ENCODE results near the gene DIP2C. TPM values are rescaled to one million over a fixed set of nuclear protein-coding genes. Genes with fewer than 3 reads are reported as not detected.

The DIP2C gene
- total RNA-seq, 2 donors from 2014 or later: 12.3 to 41.8 TPM

DNA sequence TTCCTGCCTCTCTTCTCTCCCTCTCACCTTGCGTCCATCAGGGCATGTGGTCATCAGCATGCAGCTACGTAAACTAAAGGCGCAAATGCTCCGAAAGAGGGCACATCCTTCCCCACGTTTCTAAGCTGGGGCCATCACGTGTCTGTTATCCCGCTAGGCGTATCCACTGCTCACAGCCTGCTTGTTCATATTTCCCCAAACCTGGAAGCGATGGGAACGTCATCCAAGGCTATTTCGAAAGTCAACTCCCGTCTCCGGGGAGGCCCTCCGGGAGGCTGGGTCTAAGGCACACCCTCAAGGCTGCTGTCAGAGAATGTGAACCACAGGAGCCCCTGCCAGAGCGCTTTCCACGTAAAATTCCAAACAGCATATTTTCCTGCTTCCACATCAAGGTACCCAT lies 199.2 kb downstream of the DIP2C start:
- H3K36me3 ChIP-seq: no peaks in the 10 kb centered on the region
- no peaks in the 10 kb centered on the region for H3K9me3 ChIP-seq
- DNase-seq (ENCODE audit: low spot score): no peak
- H3K4me1 ChIP-seq (replicated peaks): no peaks in the 10 kb centered on the region
- 68% methylated on average over 16 of the region's 16 CpGs for WGBS
- peak overlapping the region in 1 of 2 donors; percentile 46 for H3K27ac ChIP-seq
- intact Hi-C loops (cut with DNase I): loop anchor here (5.0 kb wide), 1 partner anchor 128 kb away; no protein-coding TSS in a partner anchor
- H3K4me3 ChIP-seq: no peak overlapping the region
- no peak for TF ChIP-seq POLR2AphosphoS5 (IDR thresholded peaks at IDR 0.05)
- no peak for TF ChIP-seq POLR2A (IDR thresholded peaks at IDR 0.05)
- TF ChIP-seq, protein P1, sequence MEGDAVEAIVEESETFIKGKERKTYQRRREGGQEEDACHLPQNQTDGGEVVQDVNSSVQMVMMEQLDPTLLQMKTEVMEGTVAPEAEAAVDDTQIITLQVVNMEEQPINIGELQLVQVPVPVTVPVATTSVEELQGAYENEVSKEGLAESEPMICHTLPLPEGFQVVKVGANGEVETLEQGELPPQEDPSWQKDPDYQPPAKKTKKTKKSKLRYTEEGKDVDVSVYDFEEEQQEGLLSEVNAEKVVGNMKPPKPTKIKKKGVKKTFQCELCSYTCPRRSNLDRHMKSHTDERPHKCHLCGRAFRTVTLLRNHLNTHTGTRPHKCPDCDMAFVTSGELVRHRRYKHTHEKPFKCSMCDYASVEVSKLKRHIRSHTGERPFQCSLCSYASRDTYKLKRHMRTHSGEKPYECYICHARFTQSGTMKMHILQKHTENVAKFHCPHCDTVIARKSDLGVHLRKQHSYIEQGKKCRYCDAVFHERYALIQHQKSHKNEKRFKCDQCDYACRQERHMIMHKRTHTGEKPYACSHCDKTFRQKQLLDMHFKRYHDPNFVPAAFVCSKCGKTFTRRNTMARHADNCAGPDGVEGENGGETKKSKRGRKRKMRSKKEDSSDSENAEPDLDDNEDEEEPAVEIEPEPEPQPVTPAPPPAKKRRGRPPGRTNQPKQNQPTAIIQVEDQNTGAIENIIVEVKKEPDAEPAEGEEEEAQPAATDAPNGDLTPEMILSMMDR (IDR thresholded peaks at IDR 0.05): no peak
- no peaks in the 10 kb centered on the region for H3K27me3 ChIP-seq (replicated peaks; ENCODE audit: insufficient read depth)

DNA sequence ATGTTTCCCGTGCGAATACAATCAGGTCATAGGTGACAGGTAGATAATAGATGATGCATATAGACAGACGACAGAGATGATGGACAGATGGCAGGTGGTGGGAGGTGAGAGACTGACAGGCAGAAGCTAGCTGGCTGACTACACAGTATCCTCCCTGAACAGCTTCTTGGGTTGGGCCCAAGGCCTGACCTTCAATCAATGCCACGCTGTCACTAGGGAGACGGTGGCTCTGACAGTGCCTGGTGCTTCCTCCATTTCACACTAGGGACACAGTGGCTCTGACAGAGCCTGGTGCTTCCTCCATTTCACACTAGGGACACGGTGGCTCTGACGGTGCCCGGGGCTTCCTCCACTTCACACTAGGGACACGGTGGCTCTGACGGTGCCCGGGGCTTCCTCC lies 200.1 kb downstream of the DIP2C start:
- no peak for DNase-seq (ENCODE audit: low spot score)
- intact Hi-C loops (cut with DNase I): no loop called here
- H3K9me3 ChIP-seq: no peaks in the 10 kb centered on the region
- no peak overlapping the region for H3K27ac ChIP-seq
- H3K27me3 ChIP-seq (replicated peaks; ENCODE audit: insufficient read depth): no peaks in the 10 kb centered on the region
- no peaks in the 10 kb centered on the region for H3K4me1 ChIP-seq (replicated peaks)
- TF ChIP-seq, protein P1 (IDR thresholded peaks at IDR 0.05): no peak
- TF ChIP-seq POLR2AphosphoS5 (IDR thresholded peaks at IDR 0.05) (no peak), POLR2A (IDR thresholded peaks at IDR 0.05) (no peak)
- no peak overlapping the region for H3K4me3 ChIP-seq
- 94% methylated on average over 11 of the region's 11 CpGs for WGBS
- H3K36me3 ChIP-seq: no peaks in the 10 kb centered on the region

DNA sequence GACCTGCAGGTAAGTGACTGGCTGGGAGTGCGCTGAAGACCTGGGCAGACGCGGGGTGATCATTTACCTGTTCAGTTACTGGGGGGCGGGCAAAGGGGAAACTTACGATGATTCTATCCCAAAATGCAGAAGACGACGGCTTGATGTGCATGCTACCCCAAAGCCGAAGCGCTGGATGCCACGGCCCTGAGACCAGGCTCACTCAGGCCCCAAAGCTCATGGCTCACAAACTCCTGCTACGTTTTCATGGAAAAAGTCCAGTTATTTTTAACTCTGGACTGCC lies 200.6 kb downstream of the DIP2C start:
- WGBS: 93% methylated on average over 11 of the region's 11 CpGs
- Histone ChIP-seq H3K4me1 (replicated peaks) (no peaks in the 10 kb centered on the region), H3K36me3 (no peaks in the 10 kb centered on the region), H3K27me3 (replicated peaks; ENCODE audit: insufficient read depth) (no peaks in the 10 kb centered on the region), H3K4me3 (no peak overlapping the region), H3K27ac (no peak overlapping the region), H3K9me3 (no peaks in the 10 kb centered on the region)
- intact Hi-C loops (cut with DNase I): no loop called here
- TF ChIP-seq, protein P1 (IDR thresholded peaks at IDR 0.05): no peak
- TF ChIP-seq POLR2AphosphoS5 (IDR thresholded peaks at IDR 0.05) (no peak), POLR2A (IDR thresholded peaks at IDR 0.05) (no peak)
- no peak for DNase-seq (ENCODE audit: low spot score)

DNA sequence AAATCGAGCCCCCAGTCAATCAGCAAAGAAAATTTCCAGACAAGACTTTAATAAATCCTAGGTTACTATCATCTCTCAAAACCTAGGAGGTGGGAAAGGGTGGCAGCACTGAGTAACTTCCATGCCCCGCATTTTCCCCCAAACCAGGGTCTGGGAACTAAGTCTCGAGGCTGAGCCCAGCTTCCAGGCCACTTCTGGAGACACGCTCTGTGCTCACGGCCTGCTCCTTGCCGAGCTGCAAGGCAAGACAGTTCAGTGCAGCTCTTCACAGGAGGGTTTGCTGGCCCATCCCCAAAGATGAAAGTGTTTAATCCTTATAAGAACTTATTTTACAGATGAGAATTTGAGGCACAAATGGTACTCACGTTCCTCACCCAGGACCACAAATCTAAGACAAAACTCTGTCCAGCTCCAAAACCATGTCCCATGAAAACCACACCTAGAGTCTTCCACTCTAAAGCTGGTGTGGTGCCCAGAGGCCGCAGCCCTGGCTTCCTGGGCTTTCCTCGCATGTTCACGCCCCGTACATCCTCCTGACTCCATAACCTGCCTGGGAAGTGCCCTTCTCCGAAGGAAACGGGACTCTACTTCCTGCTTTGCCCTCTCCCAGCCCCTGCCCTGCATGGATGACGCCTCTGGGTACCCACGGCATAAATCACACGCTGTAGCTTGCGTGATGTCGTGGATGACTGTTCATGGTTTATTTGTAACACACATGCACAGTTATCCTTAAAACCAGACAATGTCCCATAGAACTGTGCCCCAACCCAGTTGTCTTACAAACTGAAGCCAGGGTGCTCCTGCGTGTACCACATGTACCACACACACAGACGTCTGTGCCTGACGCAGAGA lies 201.2 kb downstream of the DIP2C start:
- no peaks in the 10 kb centered on the region for H3K4me1 ChIP-seq (replicated peaks)
- no peaks in the 10 kb centered on the region for H3K27me3 ChIP-seq (replicated peaks; ENCODE audit: insufficient read depth)
- no peaks in the 10 kb centered on the region for H3K9me3 ChIP-seq
- H3K4me3 ChIP-seq: no peak overlapping the region
- no peak overlapping the region for H3K27ac ChIP-seq
- no peaks in the 10 kb centered on the region for H3K36me3 ChIP-seq
- 93% methylated on average over 21 of the region's 21 CpGs for WGBS
- no peak for DNase-seq (ENCODE audit: low spot score)
- TF ChIP-seq, protein P1 (IDR thresholded peaks at IDR 0.05): no peak
- TF ChIP-seq POLR2A (IDR thresholded peaks at IDR 0.05): no peak
- TF ChIP-seq POLR2AphosphoS5 (IDR thresholded peaks at IDR 0.05): no peak
- intact Hi-C loops (cut with DNase I): no loop called here

All from prostate gland (tissue), 2 donors.